Skeletal muscle satellite cell (primary cell): ENCODE data around the gene PPIL1.
"Not testable (repeated sequence)": the region's sequence is repeated elsewhere in the genome, so short reads cannot be mapped to it uniquely, and the experiment has no call there.

ENCODE experiments used
- H3K27me3 ChIP-seq: 2 replicates; pipeline ENCODE4 v1.7.0; 2013; ENCODE audit warnings: low read length; ENCODE audit not compliant: control insufficient read depth, insufficient read depth
- H3K36me3 ChIP-seq: 2 replicates; pipeline ENCODE4 v1.7.0; 2013; ENCODE audit warnings: mild to moderate bottlenecking, control low read depth, low read length; ENCODE audit not compliant: insufficient read depth
- H3K4me1 ChIP-seq: 2 replicates; pipeline ENCODE4 v1.7.0; 2013; ENCODE audit warnings: low read length; ENCODE audit not compliant: control insufficient read depth, insufficient read depth
- H3K4me2 ChIP-seq: 2 replicates; pipeline ENCODE4 v1.7.0; 2013; ENCODE audit warnings: mild to moderate bottlenecking, low read length
- H3K4me3 ChIP-seq: 2 replicates; pipeline ENCODE4 v1.7.0; 2013; ENCODE audit warnings: low read length
- H3K9ac ChIP-seq: 2 replicates; pipeline ENCODE4 v1.7.0; 2013; ENCODE audit warnings: mild to moderate bottlenecking, low read depth, low read length, moderate library complexity
- H3K9me3 ChIP-seq: replicated peaks from 2 replicates; pipeline ENCODE4 v1.7.0; 2013; ENCODE audit warnings: mild to moderate bottlenecking, control low read depth, low read length

Gene PPIL1

DNA sequence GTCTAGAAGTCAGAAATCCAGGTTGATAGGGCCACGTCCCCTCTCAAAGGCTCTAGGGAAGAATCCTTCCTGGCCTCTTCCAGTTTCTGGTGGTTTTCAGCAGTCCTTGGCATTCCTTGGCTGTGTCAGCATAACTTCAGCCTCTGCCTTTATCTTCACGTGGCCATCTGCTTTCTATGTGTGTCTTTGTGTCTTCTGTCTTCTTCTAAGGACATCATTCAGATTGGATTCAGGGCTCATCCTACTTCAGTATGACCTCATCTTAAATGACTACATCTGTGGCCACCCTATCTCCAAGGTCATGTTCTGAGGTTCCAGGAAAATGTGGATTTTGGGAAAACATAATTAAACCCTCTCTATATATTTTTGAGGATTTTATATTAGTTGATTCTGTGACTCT, 34.1 kb upstream of the PPIL1 start:
- Histone ChIP-seq H3K36me3 (peaks cover 30% of the 10 kb centered on the region), H3K9ac (no peak overlapping the region), H3K4me2 (no peak overlapping the region), H3K9me3 (no peaks in the 10 kb centered on the region), H3K4me1 (peaks cover 19% of the 10 kb centered on the region), H3K4me3 (no peak overlapping the region), H3K27me3 (no peaks in the 10 kb centered on the region)

DNA sequence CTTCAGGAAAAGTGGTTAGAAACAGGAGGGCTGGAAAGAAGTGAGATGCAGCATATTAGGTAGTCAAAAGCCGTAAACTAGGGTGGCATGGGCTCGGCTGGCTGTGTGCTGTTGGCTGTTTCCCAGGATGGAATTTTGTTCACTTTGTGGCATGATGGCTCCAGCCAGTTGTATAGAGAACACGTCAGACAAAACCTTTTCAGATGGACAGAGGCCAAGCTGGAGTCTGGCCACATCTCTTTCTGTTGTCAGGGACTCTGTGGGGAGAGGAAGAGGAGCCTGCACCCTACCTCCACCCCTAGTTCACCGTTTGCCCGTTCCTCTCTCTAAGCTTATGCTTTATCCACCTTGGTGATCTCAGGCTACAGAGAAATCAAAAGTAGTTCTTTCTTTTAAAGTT, 33.2 kb upstream of the PPIL1 start:
- no peaks in the 10 kb centered on the region for H3K27me3 ChIP-seq
- peaks cover 9% of the 10 kb centered on the region for H3K4me1 ChIP-seq
- H3K4me3 ChIP-seq, result no peak overlapping the region
- no peak overlapping the region for H3K9ac ChIP-seq
- no peaks in the 10 kb centered on the region for H3K9me3 ChIP-seq
- no peak overlapping the region for H3K4me2 ChIP-seq
- H3K36me3 ChIP-seq, result peaks cover 36% of the 10 kb centered on the region

DNA sequence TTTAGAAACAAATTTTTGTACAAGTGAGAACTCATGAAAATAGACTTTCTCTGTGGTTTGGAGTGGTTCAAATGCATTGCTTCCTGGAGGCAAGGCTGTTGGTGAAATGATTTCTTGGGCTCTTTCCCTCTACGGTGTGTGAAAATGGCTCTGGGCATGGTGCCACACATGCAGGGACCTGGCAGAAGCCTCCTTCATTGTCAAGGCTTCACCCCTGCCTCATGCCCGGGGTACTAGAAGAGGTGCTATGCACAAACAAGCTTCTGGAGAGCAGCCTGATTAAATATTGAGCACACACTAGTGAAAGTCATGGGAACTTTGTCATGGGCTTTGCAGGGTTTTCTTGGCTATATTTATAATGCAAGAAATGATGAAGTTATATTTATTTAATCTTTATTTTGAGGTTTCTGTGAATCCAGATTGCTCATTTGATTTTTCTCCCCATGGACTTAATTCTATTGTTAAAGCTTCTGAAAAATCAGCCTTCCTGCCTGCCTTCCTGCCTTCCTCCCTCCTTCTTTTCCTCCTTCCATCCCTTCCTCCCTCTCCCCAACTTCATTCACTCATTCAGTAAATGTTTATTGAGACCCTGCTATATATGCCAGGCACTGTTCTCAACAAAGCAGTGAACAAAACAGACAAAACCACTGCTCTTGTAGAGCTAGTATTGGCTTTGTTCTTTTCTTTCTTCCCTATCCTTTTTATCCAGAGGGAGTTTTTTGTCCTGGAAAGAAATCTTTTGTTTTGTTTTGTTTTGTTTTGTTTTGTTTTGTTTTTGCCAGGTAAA, 32.1 kb upstream of the PPIL1 start:
- H3K4me3 ChIP-seq, result no peak overlapping the region
- H3K4me2 ChIP-seq, result no peak overlapping the region
- no peaks in the 10 kb centered on the region for H3K27me3 ChIP-seq
- no peaks in the 10 kb centered on the region for H3K9me3 ChIP-seq
- peaks cover 46% of the 10 kb centered on the region for H3K36me3 ChIP-seq
- no peaks in the 10 kb centered on the region for H3K4me1 ChIP-seq
- H3K9ac ChIP-seq, result no peak overlapping the region

DNA sequence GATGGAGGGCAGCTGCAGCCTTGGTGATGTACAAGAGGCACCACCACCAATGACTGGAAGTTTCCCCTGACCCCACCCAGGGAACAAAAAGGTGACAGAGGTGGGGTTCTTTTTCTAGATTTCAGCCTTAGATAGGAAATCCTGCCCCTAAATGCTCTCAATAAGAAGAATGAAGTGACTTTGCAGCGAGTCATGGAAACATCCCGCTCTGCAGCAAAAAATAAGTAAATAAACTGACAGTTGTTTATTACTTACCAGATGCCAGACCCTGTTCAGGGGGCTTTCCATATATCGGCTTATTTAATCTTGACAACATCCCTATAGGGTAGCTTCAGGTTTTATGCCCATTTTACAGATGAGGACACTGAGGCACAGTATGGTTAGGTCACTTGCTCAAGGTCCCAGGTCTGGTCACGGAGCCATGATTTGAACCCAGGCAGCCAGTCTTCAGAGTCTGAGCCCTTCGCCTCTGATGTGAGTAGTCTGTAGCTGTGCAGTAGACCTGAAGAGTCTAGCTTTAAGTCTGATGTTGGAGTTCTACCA, 30.3 kb upstream of the PPIL1 start:
- Histone ChIP-seq H3K9me3 (no peaks in the 10 kb centered on the region), H3K9ac (no peak overlapping the region), H3K4me2 (no peak overlapping the region), H3K4me3 (no peak overlapping the region), H3K36me3 (peaks cover 46% of the 10 kb centered on the region), H3K4me1 (no peaks in the 10 kb centered on the region), H3K27me3 (no peaks in the 10 kb centered on the region)

DNA sequence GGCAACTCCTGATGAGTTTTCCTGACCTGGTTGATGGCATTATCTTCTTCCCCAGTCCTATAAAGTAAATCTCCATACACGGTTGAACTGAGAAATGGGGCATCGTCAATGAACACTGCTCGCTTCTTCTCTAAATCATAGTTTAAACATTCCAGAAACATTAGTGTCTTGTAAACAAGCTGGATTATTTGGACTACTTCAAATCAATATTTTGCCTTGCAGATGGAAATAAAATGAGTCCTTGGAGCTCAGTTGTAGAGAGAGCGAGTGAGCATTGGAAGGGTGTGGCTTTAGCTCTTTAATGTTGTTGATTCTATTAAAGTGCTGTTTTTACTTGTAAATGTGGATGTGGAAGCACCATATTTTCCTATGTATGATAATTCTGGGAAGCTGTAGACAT, 29.5 kb upstream of the PPIL1 start:
- no peak overlapping the region for H3K9ac ChIP-seq
- peaks cover 52% of the 10 kb centered on the region for H3K36me3 ChIP-seq
- no peak overlapping the region for H3K4me3 ChIP-seq
- no peaks in the 10 kb centered on the region for H3K27me3 ChIP-seq
- H3K4me1 ChIP-seq, result no peaks in the 10 kb centered on the region
- H3K4me2 ChIP-seq, result no peak overlapping the region
- no peaks in the 10 kb centered on the region for H3K9me3 ChIP-seq

DNA sequence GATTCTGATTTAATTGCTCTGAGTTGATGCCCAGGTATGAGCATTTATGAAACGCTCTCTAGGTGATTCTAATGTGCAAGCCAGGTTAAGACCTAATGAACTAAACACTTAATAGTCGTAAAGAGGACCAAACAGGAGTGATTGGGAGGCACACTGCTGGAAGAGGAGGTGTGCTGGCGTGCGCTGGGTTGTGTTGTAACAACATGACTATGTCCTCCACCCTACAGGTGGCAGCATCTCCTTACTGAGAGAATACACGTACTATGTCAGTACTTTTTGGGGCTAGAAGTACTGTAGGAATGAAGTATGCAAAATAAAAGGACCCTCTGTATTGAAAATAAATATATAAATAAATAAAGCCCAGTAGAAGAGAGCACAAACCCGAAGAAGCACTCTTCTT, 23.0 kb upstream of the PPIL1 start:
- H3K36me3 ChIP-seq, result peaks cover 39% of the 10 kb centered on the region

DNA sequence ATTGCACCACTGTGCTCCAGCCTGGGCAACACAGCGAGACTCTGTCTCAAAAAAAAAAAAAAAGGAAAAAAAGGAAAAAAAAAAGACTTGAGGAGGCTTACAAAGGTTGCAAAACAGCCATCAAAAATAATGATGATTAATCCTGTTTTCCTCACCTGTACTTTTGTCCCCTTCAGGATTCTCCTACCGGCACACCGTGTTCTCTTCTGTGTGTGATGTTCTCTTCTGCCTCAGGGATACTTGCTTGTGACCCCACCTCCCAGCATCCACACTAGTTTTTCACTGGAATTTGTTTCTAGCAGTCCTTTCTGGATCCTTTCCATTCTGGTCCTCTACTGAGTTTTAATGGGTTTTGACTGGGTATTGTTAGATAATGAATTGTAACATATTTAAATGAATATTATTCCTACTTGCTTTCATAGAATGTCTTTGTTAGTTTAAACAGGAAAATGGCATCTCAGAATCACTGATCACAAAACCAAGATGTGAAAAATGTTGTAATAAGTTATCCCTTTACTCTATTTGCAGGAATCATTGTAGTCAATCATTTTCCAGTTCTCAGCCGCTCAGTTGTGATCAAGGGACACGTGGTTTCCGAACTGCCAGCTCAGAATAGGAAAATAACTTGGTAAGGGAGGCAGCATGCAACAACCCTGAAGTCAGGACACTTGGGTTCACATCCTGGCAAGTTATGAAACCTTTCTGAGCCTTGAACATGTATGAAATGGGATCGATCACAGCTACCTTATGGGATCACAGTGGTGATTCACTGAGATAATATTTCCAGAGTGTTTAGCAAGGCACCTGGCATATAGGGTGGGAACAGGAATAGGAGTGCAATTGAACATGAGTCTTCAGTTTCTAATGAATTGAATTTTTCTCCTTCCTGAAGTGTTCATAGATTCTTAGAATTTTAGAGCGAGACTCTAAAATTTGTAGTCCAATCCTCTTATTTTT, 19.7 kb upstream of the PPIL1 start:
- no peak overlapping the region for H3K4me2 ChIP-seq
- H3K9ac ChIP-seq, result no peak overlapping the region
- no peaks in the 10 kb centered on the region for H3K9me3 ChIP-seq
- no peaks in the 10 kb centered on the region for H3K27me3 ChIP-seq
- H3K36me3 ChIP-seq, result peaks cover 25% of the 10 kb centered on the region
- no peak overlapping the region for H3K4me3 ChIP-seq
- H3K4me1 ChIP-seq, result no peaks in the 10 kb centered on the region

More for the DNA sequence above, 23.0 kb upstream of the PPIL1 start:
- no peaks in the 10 kb centered on the region for H3K4me1 ChIP-seq
- H3K27me3 ChIP-seq, result no peaks in the 10 kb centered on the region
- H3K9ac ChIP-seq, result no peak overlapping the region
- H3K9me3 ChIP-seq, result no peaks in the 10 kb centered on the region
- no peak overlapping the region for H3K4me2 ChIP-seq
- H3K4me3 ChIP-seq, result no peak overlapping the region

DNA sequence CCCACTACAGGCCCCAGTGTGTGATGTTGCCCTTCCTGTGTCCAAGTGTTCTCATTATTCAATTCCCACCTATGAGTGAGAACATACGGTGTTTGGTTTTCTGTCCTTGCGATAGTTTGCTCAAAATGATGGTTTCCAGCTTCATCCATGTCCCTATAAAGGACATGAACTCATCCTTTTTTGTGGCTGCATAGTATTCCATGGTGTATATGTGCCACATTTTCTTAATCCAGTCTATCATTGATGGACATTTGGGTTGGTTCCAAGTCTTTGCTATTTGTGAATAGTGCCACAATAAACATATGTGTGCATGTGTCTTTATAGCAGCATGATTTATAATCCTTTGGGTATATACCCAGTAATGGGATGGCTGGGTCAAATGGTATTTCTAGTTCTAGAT, 16.6 kb upstream of the PPIL1 start:
- not testable (repeated sequence) for H3K4me1 ChIP-seq, H3K9me3 ChIP-seq, H3K4me2 ChIP-seq, H3K9ac ChIP-seq, H3K4me3 ChIP-seq, H3K27me3 ChIP-seq
- H3K36me3 ChIP-seq, result peaks cover 20% of the 10 kb centered on the region

DNA sequence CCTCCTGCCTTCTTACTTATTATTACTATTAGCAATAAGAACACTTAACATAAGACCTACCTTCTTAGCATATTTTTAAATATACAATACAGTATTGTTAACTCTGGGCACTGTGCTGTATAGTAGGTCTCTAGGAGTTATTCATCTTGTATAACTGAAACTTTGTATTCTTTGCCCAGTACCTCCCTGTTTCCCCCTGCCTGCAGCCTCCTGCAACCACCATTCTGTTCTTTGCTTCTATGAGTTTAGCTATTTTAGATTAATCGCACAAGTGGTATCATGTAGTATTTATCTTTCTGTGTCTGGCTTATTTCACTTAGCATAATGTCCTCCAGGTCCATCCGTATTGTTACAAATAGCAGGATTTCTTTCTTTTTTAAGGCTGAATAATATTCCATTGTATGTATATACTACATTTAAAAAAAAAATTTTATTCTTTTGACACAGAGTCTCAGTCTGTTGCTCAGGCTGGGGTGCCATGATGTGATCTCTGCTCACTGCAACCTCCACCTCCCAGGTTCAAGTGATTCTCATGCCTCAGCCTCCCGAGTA, 15.6 kb upstream of the PPIL1 start:
- Histone ChIP-seq H3K27me3 (no peaks in the 10 kb centered on the region), H3K9me3 (no peaks in the 10 kb centered on the region), H3K9ac (no peak overlapping the region), H3K4me2 (no peak overlapping the region), H3K4me3 (no peak overlapping the region), H3K4me1 (peaks cover 10% of the 10 kb centered on the region), H3K36me3 (peaks cover 14% of the 10 kb centered on the region)

DNA sequence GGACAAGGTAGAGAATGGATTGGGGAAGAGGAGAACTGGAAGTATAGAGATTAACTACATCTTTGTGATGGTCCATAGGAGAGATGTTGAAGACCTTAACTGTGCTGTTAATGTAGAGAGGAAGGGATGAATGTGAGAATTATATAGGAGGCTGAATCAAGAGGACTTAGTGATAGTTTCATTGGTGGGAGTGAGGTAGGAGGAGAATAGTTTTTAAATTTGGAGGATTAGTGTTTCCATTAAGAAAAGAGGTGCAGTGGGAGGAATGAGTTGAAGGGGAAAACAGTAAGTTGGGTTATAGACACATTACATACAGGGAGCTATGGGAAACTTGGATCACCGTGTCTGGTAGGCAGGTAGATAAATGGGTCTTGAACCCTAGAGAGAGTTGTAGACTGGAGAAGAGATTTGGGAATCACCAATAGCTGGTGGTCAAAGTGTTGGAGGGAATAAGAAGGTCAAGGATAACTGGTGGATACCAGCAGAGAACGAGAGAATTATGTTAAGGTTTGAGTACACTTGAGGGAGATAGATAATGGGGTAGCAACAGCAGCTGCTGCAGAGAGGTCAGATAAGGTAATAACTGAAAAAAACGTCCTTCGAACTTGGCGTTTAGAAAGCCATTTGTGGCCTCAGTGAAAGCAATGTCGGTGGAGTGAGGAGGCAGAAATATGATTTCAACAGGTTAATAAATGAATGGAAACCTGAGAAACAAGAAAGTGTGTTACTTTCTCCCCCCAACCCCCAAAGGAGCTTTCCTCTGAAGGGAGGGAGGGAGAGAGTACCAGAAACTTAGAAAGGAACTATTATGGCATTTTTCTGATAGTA, 14.3 kb upstream of the PPIL1 start:
- no peaks in the 10 kb centered on the region for H3K27me3 ChIP-seq
- no peaks in the 10 kb centered on the region for H3K9me3 ChIP-seq
- H3K4me3 ChIP-seq, result no peak overlapping the region
- H3K9ac ChIP-seq, result no peak overlapping the region
- H3K36me3 ChIP-seq, result peaks cover 4% of the 10 kb centered on the region
- no peak overlapping the region for H3K4me2 ChIP-seq
- H3K4me1 ChIP-seq, result peaks cover 11% of the 10 kb centered on the region
